Fibroblast of lung (primary cell): Measurements from ENCODE around the gene SUGP1.

Experiments
- CTCF ChIP-seq, 2 donors: IDR thresholded peaks in 1 of 2; conservative IDR thresholded peaks in 1 of 2; 1 replicate in 1 of 2; 2 replicates in 1 of 2; pipeline ENCODE4 v1.5.1; 2011 to 2012; ENCODE audit warnings: low read length in 2 of 2, control low read depth in 1 of 2, inconsistent platforms in 1 of 2, low read depth in 1 of 2, mild to moderate bottlenecking in 1 of 2
- EZH2 ChIP-seq: IDR thresholded peaks from 2 replicates; pipeline ENCODE4 v1.5.1; 2012; ENCODE audit warnings: low read length, control low read depth, mild to moderate bottlenecking; ENCODE audit errors: missing control alignments

- no peak for TF ChIP-seq CTCF (conservative IDR thresholded peaks at IDR 0.05 in 1 of 2, IDR thresholded peaks at IDR 0.05 in 1 of 2; ENCODE audit: low read depth in 1 of 2, low read length in 2 of 2)
- TF ChIP-seq EZH2, result no peak
These were observed 15.3 kb upstream of the SUGP1 start for GRCh38 chr19:19335408-19336158.
